Activated naive CD8-positive, alpha-beta T cell treated with anti-CD3 and anti-CD28 coated beads, Interleukin-2, amount 10 ng/mL, durations not matched to agents 7 days and 5 days (primary cell): Measurements from ENCODE around the gene GATM. TPM values are rescaled to one million over a fixed set of nuclear protein-coding genes. Genes with fewer than 3 reads are reported as not detected.
"Not testable (repeated sequence)": the region's sequence is repeated elsewhere in the genome, so short reads cannot be mapped to it uniquely, and the experiment has no call there.

Experiments used
- ATAC-seq: fragments of 150-1000 bp; cut with Tn5 transposase; one replicate; pipeline ENCODE4 v1.10.0; 2021; ENCODE audit warnings: low read depth, moderate library complexity
- POLR2A ChIA-PET: fragments of 350-600 bp; sonication (Branson Sonifier 250); formaldehyde crosslinking; loops from one replicate; lab custom pipeline; 2021; ENCODE audit warnings: antibody characterized with exemption; lab: Charles Lee
- DNase-seq: peaks from one replicate; pipeline ENCODE4 v3.0.0; 2021
- H3K27ac Mint-ChIP-seq: one replicate; pipeline ENCODE4 v1.8.0; 2022; ENCODE audit warnings: mild to moderate bottlenecking, mixed read lengths
- H3K27me3 Mint-ChIP-seq: one replicate; pipeline ENCODE4 v1.8.0; 2022; ENCODE audit warnings: mild to moderate bottlenecking, moderate library complexity, mixed read lengths
- H3K36me3 Mint-ChIP-seq: one replicate; pipeline ENCODE4 v1.8.0; 2021; ENCODE audit warnings: mild to moderate bottlenecking, mixed read lengths
- H3K4me1 Mint-ChIP-seq: one replicate; pipeline ENCODE4 v1.8.0; 2021; ENCODE audit warnings: mixed read lengths
- H3K4me3 Mint-ChIP-seq: one replicate; pipeline ENCODE4 v1.8.0; 2022; ENCODE audit warnings: mild to moderate bottlenecking, moderate library complexity, mixed read lengths
- H3K9me3 Mint-ChIP-seq: one replicate; pipeline ENCODE4 v1.8.0; 2021; ENCODE audit warnings: mixed read lengths
- total RNA-seq, 2 experiments: library from RNA; stranded (reverse); gene quantifications; one replicate each; pipeline ENCODE4 v1.2.3, GENCODE V29; 2021

GATM gene
- total RNA-seq, 2 experiments from 2014 or later: 2.9 to 3.5 TPM

- no peak for ATAC-seq
- DNase-seq: no peak
- H3K4me3 Mint-ChIP-seq: peak overlapping the region; percentile 76
- no peaks in the 10 kb centered on the region for H3K9me3 Mint-ChIP-seq
- H3K36me3 Mint-ChIP-seq: no peaks in the 10 kb centered on the region
- POLR2A ChIA-PET: no interaction called here
- no peak overlapping the region for H3K27ac Mint-ChIP-seq
- peaks cover 65% of the 10 kb centered on the region for H3K27me3 Mint-ChIP-seq
- peaks cover 12% of the 10 kb centered on the region for H3K4me1 Mint-ChIP-seq
Observed at GRCh38 chr15:45378913-45379262, 544 bp upstream of the GATM start.

GRCh38 chr15:45377609-45378148 lies 665 bp downstream of the GATM start:
- Mint-ChIP-seq H3K36me3 (no peaks in the 10 kb centered on the region), H3K27ac (no peak overlapping the region), H3K9me3 (no peaks in the 10 kb centered on the region), H3K4me1 (peaks cover 12% of the 10 kb centered on the region), H3K27me3 (peaks cover 59% of the 10 kb centered on the region), H3K4me3 (peak overlapping the region; percentile 76)
- DNase-seq (no peak), ATAC-seq (no peak)
- POLR2A ChIA-PET: no interaction called here

- DNase-seq (no peak), ATAC-seq (no peak)
- H3K4me3 Mint-ChIP-seq: peak overlapping the region; percentile 76
- POLR2A ChIA-PET: no interaction called here
- peaks cover 12% of the 10 kb centered on the region for H3K4me1 Mint-ChIP-seq
- H3K27me3 Mint-ChIP-seq: peaks cover 55% of the 10 kb centered on the region
- H3K27ac Mint-ChIP-seq: no peak overlapping the region
- no peaks in the 10 kb centered on the region for H3K9me3 Mint-ChIP-seq
- H3K36me3 Mint-ChIP-seq: no peaks in the 10 kb centered on the region
Observed at GRCh38 chr15:45376967-45377608, 1.3 kb downstream of the GATM start.

- peak overlapping the region; percentile 41 for H3K4me3 Mint-ChIP-seq
- no peaks in the 10 kb centered on the region for H3K9me3 Mint-ChIP-seq
- ATAC-seq: no peak
- POLR2A ChIA-PET: no interaction called here
- peaks cover 12% of the 10 kb centered on the region for H3K4me1 Mint-ChIP-seq
- no peak overlapping the region for H3K27ac Mint-ChIP-seq
- no peak for DNase-seq
- peaks cover 51% of the 10 kb centered on the region for H3K27me3 Mint-ChIP-seq
- H3K36me3 Mint-ChIP-seq: no peaks in the 10 kb centered on the region
Observed at GRCh38 chr15:45376300-45376928, 1.9 kb downstream of the GATM start.

GRCh38 chr15:45375836-45376235 lies 2.5 kb downstream of the GATM start:
- Mint-ChIP-seq H3K4me1 (peaks cover 12% of the 10 kb centered on the region), H3K36me3 (no peaks in the 10 kb centered on the region), H3K27ac (no peak overlapping the region), H3K27me3 (peaks cover 53% of the 10 kb centered on the region), H3K9me3 (no peaks in the 10 kb centered on the region), H3K4me3 (no peak overlapping the region)
- POLR2A ChIA-PET: no interaction called here
- no peak for DNase-seq
- no peak for ATAC-seq

- ATAC-seq: no peak
- no peak overlapping the region for H3K4me3 Mint-ChIP-seq
- H3K27me3 Mint-ChIP-seq: peaks cover 40% of the 10 kb centered on the region
- H3K9me3 Mint-ChIP-seq: no peaks in the 10 kb centered on the region
- no peak overlapping the region for H3K27ac Mint-ChIP-seq
- no peak for DNase-seq
- H3K36me3 Mint-ChIP-seq: no peaks in the 10 kb centered on the region
- POLR2A ChIA-PET: no interaction called here
- peaks cover 11% of the 10 kb centered on the region for H3K4me1 Mint-ChIP-seq
Observed at GRCh38 chr15:45373976-45374375, 4.4 kb downstream of the GATM start.

- no peak overlapping the region for H3K4me3 Mint-ChIP-seq
- peaks cover 31% of the 10 kb centered on the region for H3K27me3 Mint-ChIP-seq
- DNase-seq: no peak
- no peaks in the 10 kb centered on the region for H3K36me3 Mint-ChIP-seq
- POLR2A ChIA-PET: no interaction called here
- H3K4me1 Mint-ChIP-seq: peaks cover 4% of the 10 kb centered on the region
- H3K9me3 Mint-ChIP-seq: no peaks in the 10 kb centered on the region
- ATAC-seq: no peak
- H3K27ac Mint-ChIP-seq: no peak overlapping the region
Observed at GRCh38 chr15:45372041-45372995, 6.0 kb downstream of the GATM start.

GRCh38 chr15:45371546-45371945 lies 6.8 kb downstream of the GATM start:
- Mint-ChIP-seq H3K4me3 (no peak overlapping the region), H3K36me3 (no peaks in the 10 kb centered on the region), H3K4me1 (peaks cover under 1% of the 10 kb centered on the region), H3K27me3 (peaks cover 23% of the 10 kb centered on the region), H3K27ac (no peak overlapping the region), H3K9me3 (no peaks in the 10 kb centered on the region)
- DNase-seq: no peak
- no peak for ATAC-seq
- POLR2A ChIA-PET: no interaction called here

GRCh38 chr15:45370042-45370441 lies 8.3 kb downstream of the GATM start:
- H3K36me3 Mint-ChIP-seq, ATAC-seq, H3K4me1 Mint-ChIP-seq, H3K27ac Mint-ChIP-seq, DNase-seq, POLR2A ChIA-PET, H3K9me3 Mint-ChIP-seq, H3K4me3 Mint-ChIP-seq: not testable (repeated sequence)
- peaks cover 11% of the 10 kb centered on the region for H3K27me3 Mint-ChIP-seq

- H3K9me3 Mint-ChIP-seq, DNase-seq, H3K27me3 Mint-ChIP-seq, H3K36me3 Mint-ChIP-seq, H3K4me1 Mint-ChIP-seq, ATAC-seq, H3K27ac Mint-ChIP-seq, H3K4me3 Mint-ChIP-seq, POLR2A ChIA-PET: not testable (repeated sequence)
Observed at GRCh38 chr15:45367222-45367621, 11.1 kb downstream of the GATM start.

GRCh38 chr15:45364271-45364670 lies 14.1 kb downstream of the GATM start:
- Mint-ChIP-seq H3K27ac (no peak overlapping the region), H3K36me3 (no peaks in the 10 kb centered on the region)

GRCh38 chr15:45363801-45364200 lies 14.5 kb downstream of the GATM start:
- POLR2A ChIA-PET: no interaction called here
- Mint-ChIP-seq H3K27me3 (no peaks in the 10 kb centered on the region), H3K9me3 (no peaks in the 10 kb centered on the region), H3K36me3 (no peaks in the 10 kb centered on the region), H3K27ac (no peak overlapping the region), H3K4me1 (no peaks in the 10 kb centered on the region), H3K4me3 (no peak overlapping the region)
- no peak for DNase-seq
- ATAC-seq: no peak

More at GRCh38 chr15:45364271-45364670, 14.1 kb downstream of the GATM start:
- H3K27me3 Mint-ChIP-seq: no peaks in the 10 kb centered on the region
- POLR2A ChIA-PET: no interaction called here
- ATAC-seq (no peak), DNase-seq (no peak)
- no peaks in the 10 kb centered on the region for H3K9me3 Mint-ChIP-seq
- H3K4me1 Mint-ChIP-seq: no peaks in the 10 kb centered on the region
- no peak overlapping the region for H3K4me3 Mint-ChIP-seq

- Mint-ChIP-seq H3K4me3 (no peak overlapping the region), H3K4me1 (no peaks in the 10 kb centered on the region), H3K9me3 (no peaks in the 10 kb centered on the region), H3K36me3 (no peaks in the 10 kb centered on the region), H3K27ac (no peak overlapping the region), H3K27me3 (no peaks in the 10 kb centered on the region)
- DNase-seq (no peak), ATAC-seq (no peak)
- POLR2A ChIA-PET: no interaction called here
Observed at GRCh38 chr15:45363334-45363733, 15.0 kb downstream of the GATM start.
